ENCODE results near the gene SRPK2.

SRPK2 gene

DNA sequence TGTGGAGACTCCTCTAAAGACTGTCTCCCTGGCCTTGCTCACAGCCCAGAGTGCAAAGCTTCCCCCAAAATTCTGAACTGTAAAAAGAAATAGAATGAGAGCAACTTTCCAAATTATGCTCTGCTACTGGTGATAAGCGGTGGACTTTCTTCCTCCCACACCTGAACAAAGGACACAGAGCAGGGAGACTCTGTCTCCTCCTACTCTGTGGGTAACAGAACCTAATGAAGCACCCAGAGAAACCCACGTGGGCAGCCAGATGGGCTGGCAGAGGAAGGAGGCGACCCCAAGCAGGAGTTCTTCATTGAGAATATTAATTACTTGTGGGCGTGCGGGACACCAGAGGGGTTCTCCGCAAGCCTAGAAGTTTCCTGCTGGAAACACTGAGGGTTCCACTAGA, 235.2 kb downstream of the SRPK2 start:
- TF ChIP-seq, protein P1, sequence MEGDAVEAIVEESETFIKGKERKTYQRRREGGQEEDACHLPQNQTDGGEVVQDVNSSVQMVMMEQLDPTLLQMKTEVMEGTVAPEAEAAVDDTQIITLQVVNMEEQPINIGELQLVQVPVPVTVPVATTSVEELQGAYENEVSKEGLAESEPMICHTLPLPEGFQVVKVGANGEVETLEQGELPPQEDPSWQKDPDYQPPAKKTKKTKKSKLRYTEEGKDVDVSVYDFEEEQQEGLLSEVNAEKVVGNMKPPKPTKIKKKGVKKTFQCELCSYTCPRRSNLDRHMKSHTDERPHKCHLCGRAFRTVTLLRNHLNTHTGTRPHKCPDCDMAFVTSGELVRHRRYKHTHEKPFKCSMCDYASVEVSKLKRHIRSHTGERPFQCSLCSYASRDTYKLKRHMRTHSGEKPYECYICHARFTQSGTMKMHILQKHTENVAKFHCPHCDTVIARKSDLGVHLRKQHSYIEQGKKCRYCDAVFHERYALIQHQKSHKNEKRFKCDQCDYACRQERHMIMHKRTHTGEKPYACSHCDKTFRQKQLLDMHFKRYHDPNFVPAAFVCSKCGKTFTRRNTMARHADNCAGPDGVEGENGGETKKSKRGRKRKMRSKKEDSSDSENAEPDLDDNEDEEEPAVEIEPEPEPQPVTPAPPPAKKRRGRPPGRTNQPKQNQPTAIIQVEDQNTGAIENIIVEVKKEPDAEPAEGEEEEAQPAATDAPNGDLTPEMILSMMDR (IDR thresholded peaks at IDR 0.05): no peak

DNA sequence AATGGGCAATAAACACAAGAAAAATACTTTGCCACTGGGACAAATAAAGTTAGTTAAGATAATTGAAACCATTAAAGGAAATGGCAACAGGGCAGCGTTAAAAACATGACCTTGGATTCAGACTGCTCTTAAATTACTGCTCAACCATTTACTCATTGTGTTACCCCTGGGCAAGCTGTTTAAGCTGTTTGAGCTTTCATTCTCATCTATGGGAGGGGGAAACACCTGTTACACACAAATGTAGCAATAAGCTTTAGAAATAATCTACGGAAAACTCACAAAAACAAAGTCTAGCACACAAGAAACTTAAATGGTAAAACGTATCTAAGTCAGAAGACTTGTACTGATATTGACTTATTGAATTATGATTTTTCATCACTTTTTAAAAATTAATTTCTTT, 237.6 kb downstream of the SRPK2 start:
- TF ChIP-seq, protein P1 (IDR thresholded peaks at IDR 0.05): no peak

DNA sequence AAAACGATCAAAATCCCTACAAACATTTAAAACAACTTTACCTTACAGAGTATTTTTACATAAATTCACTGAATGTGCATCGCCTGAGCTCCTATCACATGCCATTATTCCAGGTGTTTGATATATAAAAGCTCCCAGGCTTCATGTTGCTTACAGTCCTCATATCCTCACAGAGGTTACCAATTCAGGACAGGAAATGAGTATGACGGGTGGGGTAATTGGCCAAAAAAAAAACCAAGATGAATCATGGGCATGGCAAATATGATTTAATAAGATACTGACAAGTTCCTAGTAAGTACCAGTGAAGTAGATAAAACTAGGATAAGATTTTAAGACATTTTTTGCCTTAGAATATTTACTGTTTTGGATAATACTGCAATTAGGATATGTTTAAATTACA, 238.9 kb downstream of the SRPK2 start:
- TF ChIP-seq, protein P1 (IDR thresholded peaks at IDR 0.05): no peak

DNA sequence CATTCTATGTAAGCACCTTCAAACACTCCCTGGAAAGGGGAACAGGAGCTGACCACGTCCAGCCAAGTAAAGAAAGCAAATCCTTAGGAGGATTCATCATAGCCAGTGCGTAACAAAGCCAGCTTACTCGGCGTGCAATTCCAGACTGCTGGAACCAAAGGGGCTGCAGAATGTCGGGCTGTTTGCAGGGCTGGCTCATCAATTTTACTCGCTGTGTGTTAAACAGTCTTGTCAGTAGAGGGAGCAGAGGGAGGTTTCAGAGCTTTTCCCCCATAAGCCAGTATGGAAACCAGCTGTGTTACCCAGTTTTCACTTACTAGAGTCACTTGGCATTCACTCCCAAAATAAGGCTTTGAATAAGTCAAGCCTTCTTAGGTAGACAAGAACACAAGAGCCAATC, 247.7 kb downstream of the SRPK2 start:
- TF ChIP-seq, protein P1 (IDR thresholded peaks at IDR 0.05): peak; percentile 34; the same call in 1 of the 2 replicates

DNA sequence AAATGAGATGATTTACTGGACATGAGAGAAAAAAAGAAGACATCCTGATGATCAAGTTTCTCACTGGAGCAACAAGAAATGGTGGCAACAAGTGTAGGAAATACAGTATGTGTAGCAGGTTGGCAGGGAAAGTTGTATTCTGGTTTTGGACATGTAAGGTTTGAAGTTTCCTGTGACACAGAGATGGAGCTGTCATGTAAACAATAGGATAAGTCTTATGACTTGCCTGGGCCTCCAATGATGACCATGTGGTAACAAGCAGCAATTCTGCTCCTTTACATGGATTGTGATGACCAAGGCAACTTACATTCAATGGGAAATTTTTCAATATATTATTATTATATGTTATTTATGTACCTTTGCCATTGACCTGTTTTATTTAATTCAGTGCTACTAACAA, 249.3 kb downstream of the SRPK2 start:
- TF ChIP-seq, protein P1 (IDR thresholded peaks at IDR 0.05): no peak

DNA sequence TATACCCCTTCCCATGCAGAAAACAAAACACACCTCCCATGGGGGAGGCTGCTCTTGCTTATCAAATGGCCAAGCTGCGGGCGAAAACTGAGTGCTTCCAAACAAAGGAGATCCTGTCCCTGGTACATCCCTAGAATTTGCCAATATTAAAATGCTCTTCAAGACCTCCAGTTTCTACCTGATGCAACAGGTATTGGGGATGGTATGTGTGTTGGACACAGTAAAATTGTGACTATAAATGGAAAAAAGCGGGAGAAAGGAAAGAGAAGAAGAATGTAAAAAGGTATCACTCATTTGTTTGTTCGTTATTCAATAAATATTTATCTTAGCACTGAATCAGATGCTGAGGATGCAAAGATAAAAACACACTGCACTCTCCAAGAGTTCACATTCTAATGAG, 250.8 kb downstream of the SRPK2 start:
- TF ChIP-seq, protein P1 (IDR thresholded peaks at IDR 0.05): no peak

DNA sequence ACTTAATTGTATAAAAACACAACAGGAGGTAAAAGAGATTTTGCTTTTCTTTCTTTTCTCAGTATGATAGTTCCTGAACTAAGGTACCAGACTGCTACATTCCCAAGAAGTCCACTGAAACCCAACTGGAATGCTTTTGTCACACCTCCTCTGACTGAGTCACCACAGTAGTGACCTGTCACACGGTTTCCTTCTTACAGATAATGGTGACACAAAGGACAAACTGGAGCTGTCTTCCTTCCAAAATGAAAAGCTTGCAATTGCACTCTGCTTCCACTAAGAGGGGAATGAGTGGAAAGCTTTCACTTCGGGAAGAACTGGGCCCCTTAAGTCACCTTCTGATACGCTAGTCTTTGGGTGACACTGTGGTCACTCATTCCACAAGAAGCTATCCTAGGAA, 252.5 kb downstream of the SRPK2 start:
- TF ChIP-seq, protein P1 (IDR thresholded peaks at IDR 0.05): no peak

DNA sequence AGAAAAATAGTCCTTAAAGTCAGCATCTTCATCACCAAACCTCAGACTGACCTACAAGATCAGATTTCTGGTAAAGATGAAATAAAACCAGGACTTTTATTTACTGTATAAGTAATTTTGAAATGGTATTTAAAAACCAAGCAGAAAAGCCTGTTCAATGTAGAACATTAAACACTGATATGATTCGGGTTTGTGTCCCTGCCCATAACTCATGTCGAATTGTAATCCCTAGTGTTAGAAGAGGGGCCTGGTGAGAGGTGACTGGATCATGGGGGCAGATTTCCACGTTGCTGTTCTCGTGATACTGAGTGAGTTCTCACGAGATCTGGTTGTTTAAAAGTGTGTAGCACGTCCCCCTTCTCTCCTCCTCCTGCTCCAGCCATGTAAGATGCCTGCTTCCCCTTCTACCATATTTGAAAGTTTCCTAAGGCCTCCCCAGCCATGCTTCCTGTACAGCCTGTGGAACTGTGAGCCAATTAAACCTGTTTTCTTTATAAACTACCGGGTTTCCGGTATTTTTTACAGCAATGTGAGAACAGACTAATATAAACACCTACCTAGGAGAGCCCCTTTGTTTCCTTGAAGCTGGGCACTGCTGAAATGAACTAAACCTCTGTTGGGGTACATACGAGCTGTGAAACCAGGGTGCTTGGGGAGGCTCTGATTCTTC, 254.6 kb downstream of the SRPK2 start:
- TF ChIP-seq, protein P1 (IDR thresholded peaks at IDR 0.05): no peak
